Measurements from ENCODE around the gene CLCNKB.

Gene CLCNKB

GRCh38 chr1:16063921-16064320, 20.3 kb downstream of the CLCNKB start:
- no peak for TF ChIP-seq CTCF (IDR thresholded peaks at IDR 0.05; ENCODE audit: extremely low read depth, insufficient read depth, missing control alignments)
- in situ Hi-C loops (cut with MboI; ENCODE audit: low pct_unique_long_range_greater_than_20kb, low sequenced_read_pairs, unreplicated experiment) = no loop called here
- DNase-seq (ENCODE audit: low spot score) = no peak

GRCh38 chr1:16064536-16065268, 21.1 kb downstream of the CLCNKB start:
- in situ Hi-C loops (cut with MboI; ENCODE audit: low pct_unique_long_range_greater_than_20kb, low sequenced_read_pairs, unreplicated experiment) = no loop called here
- no peak for DNase-seq (ENCODE audit: low spot score)
- TF ChIP-seq CTCF (IDR thresholded peaks at IDR 0.05; ENCODE audit: extremely low read depth, insufficient read depth, missing control alignments) = no peak

GRCh38 chr1:16065269-16065576, 21.6 kb downstream of the CLCNKB start:
- no peak for TF ChIP-seq CTCF (IDR thresholded peaks at IDR 0.05; ENCODE audit: extremely low read depth, insufficient read depth, missing control alignments)
- in situ Hi-C loops (cut with MboI; ENCODE audit: low pct_unique_long_range_greater_than_20kb, low sequenced_read_pairs, unreplicated experiment) = no loop called here
- DNase-seq (ENCODE audit: low spot score) = no peak

GRCh38 chr1:16066245-16066644, 22.7 kb downstream of the CLCNKB start:
- DNase-seq (ENCODE audit: low spot score) = no peak
- no peak for TF ChIP-seq CTCF (IDR thresholded peaks at IDR 0.05; ENCODE audit: extremely low read depth, insufficient read depth, missing control alignments)
- in situ Hi-C loops (cut with MboI; ENCODE audit: low pct_unique_long_range_greater_than_20kb, low sequenced_read_pairs, unreplicated experiment) = no loop called here

- no peak for DNase-seq (ENCODE audit: low spot score)
- in situ Hi-C loops (cut with MboI; ENCODE audit: low pct_unique_long_range_greater_than_20kb, low sequenced_read_pairs, unreplicated experiment) = no loop called here
- no peak for TF ChIP-seq CTCF (IDR thresholded peaks at IDR 0.05; ENCODE audit: extremely low read depth, insufficient read depth, missing control alignments)
Observed at GRCh38 chr1:16067127-16067768, 23.7 kb downstream of the CLCNKB start.

- no peak for TF ChIP-seq CTCF (IDR thresholded peaks at IDR 0.05; ENCODE audit: extremely low read depth, insufficient read depth, missing control alignments)
- no peak for DNase-seq (ENCODE audit: low spot score)
- in situ Hi-C loops (cut with MboI; ENCODE audit: low pct_unique_long_range_greater_than_20kb, low sequenced_read_pairs, unreplicated experiment) = no loop called here
Observed at GRCh38 chr1:16067933-16068332, 24.4 kb downstream of the CLCNKB start.

Data from GM13977 (cell line).